CD4-positive, alpha-beta T cell treated with Interleukin-17A for 4 hours (primary cell): Measurements from ENCODE around the gene FBLN2.

Experiments
- DNase-seq: peaks from one replicate; pipeline ENCODE4 v3.0.0-alpha.2; 2020; ENCODE audit warnings: mixed read lengths

Gene FBLN2

DNA sequence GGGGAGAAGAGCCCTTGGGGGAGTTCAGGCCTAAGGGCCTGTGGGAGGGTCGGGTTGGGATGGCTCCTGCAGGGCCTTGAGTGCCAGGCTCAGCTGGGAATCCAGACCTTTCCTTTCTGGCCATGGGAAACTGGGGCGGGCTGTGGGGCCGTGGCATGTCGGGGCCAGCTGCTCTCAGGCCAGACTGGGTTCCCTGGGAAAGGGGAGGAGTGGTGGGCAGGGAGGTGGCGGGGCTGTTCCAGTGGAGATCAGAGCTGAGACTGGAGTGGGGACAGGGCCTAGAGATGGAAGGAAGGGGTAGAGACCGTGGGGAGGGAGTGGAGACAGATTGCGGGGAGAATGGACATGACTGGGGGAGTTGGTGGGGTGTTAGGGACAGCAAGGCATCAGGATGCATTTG is 20.3 kb downstream of the FBLN2 start:
- DNase-seq: no peak

DNA sequence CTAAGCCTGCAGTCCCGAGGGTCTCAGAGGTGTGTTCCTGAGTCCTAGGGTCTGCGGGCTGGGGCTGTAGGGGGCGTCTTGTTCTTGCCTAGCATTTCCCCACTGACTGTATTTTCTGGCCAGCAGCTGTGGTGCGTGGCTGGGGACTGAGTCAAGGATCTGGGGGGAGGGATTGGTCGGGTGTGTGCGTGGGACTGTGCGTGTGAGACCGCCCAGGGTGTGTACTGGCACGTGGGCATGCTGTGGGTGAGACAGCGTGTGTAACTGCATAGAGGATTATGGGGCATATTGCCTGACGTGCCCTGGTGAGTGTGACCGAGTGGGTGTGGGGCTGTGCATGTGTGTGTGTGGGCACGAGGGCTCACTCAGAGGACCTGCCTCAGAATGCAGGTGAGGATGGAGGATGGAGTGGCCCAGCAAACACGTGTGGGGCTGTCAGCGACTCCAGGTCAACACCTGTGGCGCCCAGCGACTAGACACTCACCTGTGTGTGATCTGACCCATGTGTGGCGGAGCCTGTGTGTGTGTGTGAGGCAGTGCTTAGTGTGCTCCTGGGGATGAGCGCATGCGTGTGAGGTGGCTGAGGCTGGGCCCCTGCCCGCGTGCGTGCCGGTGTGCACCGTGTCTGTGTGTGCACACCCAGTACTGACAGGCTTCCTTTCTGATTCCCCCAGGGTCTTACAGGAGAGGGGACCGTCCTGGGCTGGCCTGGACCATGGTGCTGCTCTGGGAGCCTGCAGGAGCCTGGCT is 20.9 kb downstream of the FBLN2 start:
- DNase-seq: no peak

DNA sequence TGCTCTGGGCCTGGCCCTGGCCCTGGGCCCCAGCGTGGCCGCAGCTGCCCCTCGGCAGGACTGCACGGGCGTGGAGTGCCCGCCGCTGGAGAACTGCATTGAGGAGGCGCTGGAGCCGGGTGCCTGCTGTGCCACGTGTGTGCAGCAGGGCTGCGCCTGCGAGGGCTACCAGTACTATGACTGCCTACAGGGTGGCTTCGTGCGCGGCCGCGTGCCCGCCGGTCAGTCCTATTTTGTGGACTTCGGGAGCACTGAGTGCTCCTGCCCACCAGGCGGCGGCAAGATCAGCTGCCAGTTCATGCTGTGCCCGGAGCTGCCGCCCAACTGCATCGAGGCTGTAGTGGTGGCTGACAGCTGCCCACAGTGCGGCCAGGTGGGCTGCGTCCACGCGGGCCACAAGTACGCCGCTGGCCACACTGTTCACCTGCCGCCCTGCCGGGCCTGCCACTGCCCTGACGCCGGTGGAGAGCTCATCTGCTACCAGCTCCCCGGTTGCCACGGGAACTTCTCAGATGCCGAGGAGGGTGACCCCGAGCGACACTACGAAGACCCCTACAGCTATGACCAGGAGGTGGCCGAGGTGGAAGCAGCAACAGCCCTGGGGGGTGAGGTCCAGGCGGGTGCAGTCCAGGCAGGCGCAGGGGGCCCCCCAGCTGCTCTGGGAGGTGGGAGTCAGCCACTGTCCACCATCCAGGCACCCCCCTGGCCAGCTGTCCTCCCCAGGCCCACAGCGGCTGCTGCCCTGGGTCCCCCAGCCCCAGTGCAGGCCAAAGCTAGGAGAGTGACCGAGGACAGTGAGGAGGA is 21.7 kb downstream of the FBLN2 start:
- DNase-seq: no peak

DNA sequence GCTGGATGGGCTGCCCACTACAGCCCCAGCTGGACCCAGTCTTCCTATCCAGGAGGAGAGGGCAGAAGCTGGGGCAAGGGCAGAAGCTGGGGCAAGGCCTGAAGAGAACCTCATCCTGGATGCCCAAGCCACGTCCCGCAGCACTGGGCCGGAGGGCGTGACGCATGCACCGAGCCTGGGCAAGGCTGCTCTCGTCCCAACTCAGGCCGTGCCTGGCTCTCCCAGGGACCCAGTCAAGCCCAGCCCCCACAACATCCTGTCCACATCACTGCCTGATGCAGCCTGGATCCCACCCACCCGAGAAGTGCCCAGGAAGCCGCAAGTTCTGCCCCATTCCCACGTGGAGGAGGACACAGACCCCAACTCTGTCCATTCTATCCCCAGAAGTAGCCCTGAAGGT is 22.3 kb downstream of the FBLN2 start:
- DNase-seq: no peak

DNA sequence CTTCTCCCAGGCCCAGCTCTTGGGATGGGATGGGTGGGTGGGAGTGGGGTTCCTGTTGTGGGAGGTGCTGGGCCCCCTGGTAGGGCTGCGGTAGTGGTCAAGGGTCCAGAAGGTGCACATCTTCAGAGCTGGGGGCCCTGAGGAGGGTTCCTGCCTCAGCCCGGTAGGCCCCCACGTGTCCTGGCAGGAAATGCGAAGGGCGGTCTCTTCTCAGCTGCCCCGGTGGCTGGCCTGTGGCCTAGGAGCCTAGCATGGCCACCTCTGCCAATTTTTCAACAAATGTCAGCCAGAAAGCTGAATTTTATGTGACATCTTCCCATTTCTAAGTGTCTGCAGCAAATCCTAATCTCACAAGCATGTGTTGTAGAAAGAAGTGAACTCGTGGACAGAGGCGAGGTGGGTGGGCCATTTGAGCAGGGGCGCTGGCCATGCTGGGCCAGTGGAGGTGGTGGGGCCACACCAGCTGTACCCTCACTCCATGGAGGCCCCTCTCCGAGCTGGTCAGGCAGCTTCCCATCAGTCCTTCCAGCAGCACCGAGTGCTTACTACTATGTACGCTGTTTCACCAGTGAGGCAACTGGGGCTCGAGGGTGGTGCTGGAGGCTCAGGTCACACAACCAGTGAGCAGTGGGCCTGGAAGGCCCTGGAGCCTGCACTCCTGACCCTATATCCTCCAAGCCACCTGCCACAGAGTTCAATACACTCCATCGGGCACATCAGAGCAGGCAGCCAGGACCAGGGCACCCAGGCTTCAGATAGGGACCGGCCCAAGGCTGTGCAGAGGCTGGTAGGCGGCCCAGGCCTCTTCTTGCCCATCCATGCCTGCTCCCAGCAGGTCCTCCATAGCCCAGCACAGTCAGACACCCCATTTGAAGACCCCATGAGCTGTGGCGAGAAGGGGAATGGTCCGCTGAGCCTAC is 23.2 kb downstream of the FBLN2 start:
- no peak for DNase-seq

DNA sequence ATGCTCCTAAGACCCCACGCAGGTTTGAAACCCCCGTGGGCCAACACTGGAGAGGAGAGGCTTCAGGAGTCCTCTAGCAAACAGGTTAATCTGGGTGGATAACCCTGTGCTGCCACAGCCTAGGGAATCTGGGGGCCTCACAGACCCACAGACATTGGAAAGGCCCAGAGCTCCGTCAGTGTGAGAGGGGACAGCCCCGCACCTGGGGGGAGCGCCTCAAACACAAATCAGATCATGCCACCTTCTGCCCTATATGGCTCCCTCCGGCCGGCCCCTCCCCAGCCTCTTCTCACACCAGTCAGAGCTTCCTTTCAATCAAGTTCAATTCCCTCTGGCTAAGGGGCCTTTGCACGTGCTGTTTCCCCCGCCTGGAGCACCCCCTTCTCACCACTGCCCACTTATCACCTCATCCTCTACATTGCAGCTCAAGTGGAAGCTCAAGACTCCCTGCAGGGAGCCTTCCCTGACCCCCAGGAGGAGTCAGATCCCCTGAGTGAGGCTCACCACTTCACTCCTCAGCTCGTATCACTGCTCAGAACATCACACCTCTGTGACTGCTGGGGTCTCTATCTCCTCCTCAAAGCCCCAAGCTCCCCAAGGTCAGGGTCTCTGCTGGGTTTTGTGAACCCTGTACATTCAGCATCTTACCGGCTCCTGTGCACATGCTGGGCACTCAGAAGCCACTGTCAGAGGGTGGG is 24.1 kb downstream of the FBLN2 start:
- DNase-seq: no peak

DNA sequence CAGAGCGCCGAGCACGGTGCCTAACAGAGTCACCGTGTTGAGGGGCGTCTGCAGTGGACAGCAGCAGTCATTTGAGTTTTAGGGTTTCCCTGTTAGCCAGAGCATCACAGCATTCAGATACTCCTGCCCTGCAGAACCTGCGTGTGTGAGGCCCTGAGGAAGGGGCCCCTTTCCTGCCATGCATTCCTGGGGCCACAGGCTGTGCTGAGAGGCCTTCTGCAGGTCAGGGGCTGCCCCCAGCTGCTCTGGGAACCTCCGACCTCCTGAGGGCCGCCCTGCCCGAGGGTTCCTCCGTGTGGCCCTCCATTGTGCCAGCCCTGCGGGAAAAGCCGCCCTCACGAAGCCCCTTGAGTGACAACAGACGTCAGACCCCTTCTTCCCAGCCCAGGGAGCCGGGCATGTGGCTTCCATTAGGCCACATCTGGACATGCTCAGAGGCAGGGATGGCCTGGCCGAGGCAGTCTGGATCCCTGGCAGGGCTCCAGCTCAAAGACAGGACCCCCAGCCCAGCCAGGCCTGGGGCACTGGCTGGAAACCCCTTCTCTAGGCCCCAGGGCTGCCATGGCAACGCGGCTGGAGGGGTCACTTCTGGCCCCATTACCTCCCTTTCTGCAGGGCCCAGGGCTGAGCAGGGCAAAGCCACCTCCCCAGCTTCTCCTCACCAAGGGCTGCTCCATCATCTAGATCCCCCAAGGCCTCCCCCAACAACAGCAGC is 25.3 kb downstream of the FBLN2 start:
- DNase-seq: no peak

DNA sequence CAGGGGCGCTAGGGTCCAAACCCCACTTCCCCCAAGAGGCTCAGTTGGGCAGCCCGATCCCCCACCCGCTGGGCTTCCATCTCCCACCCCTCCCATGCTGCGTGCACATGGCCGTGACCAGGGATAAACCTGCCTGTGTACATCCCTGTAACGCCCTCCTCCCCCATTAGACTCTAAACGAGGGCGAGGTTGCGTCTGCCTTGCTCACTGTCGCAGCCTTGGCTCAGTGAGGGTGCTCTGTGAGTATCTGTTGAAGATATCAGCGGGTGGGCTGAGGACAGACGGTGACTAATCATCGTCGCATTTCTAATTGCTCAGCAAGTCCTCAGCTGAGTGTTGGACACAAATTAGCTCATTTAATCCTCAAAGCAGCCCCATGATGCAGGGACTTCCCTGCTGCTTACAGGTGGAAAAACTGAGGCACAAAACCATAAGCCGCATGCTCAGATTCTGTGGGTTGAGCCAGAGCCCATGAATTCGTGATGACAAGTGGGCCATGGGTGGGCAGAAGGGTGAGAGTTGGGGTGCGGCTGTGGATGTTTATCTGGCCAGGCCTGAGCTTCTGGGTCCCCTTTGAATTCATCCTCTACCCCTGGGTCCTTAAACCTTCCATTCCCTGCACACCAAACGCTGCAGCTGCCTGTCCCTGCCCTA is 26.0 kb downstream of the FBLN2 start:
- no peak for DNase-seq

DNA sequence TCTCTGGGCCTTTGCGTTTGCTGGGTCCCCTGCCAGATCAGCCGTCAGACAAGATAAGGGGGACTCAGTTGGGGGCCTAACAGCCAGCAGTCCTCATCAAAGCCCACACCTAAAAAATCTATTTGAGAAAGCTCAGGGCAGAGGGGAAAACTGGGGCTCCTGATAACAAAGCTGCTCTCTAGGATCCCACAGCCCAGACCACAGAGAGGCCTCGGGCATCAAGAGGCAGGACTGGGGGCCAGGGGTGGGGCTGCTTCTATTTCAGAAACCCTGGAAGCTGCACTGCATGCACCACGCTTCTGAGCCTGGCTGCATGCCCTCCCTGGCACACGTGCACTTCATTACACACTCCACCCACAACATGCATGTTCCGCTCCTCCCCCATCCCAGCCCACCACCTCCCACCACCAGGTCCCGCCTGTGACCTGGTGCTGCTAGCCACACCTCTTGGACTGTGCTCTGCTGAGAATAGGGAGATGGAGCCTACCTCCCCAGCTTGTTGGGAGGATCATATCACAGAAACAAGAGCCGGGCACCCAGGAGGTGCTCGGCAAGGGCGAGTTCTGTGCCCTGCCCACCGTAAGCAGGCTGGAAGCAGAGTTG is 26.6 kb downstream of the FBLN2 start:
- DNase-seq: no peak

DNA sequence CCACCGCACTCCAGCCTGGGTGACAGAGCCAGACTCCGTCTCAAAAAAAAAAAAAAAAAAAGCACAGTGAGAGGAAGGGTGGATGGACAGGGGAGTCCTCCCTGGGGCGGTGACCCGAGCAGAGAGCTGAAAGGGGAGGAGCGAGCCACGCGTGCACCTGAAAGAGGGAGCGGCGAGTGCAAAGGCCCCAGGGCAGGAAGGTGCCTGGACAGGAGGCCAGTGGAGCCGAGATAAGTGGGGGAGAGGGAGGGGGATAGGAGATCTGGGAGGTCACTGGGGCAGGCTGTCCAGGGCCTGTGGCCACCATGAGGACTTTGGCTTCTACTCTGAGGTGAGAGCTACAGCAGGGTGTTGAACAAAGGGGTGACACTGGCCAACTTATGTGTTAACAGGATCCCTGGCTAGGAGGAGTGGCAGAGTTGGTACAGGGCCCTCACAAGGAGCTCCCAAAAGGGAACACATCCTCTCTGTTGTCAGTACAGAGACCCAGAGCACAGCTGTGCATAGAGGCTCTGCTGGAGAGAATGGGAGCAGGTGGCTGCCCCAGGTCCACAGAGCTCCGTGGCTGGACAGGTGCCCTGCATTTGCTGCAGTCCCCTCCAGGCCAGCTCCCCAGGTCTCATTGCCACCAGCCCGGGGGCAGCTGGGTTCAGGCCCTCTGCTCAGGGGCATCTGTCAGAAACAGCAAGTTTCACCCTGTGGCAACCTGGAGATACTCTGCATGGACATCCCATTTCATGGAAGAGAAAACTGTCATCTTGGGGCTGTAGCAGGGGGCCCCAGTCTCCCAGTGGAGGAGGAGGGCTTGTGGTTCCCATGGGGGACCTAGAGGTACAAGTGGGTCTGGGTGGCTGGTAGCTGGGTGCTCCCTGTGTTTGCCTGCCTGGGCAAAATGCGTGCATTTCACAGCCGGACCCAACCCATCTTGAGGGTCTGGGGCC is 28.5 kb downstream of the FBLN2 start:
- no peak for DNase-seq

DNA sequence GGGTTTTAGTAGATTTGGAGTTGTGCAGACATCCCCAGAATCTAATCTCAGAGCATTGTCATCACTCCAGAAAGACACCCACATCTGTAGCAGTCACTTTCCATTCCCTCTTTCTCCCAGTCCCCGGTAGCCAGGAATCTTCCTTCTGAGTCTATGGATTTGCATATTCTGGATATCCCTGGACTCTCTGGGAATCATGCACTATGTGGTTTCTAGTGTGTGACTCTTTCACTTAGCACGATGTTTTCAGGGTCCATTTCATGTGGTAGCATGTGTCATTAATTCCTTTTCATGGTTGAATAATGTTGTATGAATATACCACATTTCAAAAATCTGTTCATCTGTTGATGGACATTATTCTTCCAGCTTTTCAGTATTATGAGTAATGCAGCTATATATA is 29.3 kb downstream of the FBLN2 start:
- no peak for DNase-seq

DNA sequence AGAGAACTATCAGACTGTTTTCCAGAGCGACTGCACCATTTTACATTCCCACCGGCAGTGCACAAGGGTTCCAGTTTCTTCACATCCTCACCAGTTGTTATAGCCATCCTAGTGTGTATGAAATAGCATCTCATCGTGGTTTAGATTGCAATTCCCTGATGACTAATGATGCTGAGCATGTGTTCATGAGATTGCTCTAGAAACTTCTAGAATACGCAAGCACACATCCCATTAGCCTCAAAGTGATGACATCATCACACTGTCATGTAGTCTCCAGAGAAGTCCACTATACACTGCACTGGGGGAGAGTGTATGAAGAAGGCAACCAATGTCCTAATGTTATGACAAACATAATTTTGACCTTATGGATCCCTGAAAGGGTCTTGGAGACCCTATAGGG is 30.1 kb downstream of the FBLN2 start:
- DNase-seq: no peak

DNA sequence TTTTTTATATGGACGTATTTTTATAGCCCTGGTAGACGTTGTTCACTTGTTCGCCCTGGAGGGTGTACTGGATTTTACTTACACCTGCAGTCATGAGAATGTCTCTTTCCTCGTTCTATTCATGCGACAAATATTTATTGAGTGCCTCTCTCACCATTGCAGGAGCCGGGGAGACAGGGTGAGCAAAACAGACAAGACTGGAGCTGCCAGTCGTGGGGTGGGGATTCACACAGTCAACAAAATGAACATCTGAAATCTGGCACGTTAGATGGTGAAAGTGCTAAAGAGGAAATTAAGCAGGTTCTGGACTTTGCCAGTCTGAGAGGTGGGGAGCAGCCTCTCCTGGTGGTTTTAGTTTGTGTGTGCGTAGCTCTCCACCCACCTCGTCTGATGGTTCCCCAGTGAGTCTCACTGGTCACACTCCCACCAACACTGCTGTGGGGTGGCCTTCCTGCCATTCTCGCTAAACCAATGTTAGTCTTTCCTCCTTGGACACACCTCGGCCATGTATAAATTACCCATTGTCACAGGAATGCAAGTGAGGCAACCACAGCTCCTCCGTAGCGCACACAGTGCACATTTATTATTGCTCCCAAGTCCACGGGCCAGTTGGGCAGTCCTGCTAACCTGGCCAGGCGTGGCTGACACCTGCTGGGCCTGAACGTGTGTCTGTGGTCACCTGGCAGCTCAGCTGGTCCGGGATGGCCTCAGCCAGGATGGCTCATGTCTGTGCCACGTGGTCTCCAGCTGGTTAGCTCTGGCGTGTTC is 31.5 kb downstream of the FBLN2 start:
- no peak for DNase-seq

DNA sequence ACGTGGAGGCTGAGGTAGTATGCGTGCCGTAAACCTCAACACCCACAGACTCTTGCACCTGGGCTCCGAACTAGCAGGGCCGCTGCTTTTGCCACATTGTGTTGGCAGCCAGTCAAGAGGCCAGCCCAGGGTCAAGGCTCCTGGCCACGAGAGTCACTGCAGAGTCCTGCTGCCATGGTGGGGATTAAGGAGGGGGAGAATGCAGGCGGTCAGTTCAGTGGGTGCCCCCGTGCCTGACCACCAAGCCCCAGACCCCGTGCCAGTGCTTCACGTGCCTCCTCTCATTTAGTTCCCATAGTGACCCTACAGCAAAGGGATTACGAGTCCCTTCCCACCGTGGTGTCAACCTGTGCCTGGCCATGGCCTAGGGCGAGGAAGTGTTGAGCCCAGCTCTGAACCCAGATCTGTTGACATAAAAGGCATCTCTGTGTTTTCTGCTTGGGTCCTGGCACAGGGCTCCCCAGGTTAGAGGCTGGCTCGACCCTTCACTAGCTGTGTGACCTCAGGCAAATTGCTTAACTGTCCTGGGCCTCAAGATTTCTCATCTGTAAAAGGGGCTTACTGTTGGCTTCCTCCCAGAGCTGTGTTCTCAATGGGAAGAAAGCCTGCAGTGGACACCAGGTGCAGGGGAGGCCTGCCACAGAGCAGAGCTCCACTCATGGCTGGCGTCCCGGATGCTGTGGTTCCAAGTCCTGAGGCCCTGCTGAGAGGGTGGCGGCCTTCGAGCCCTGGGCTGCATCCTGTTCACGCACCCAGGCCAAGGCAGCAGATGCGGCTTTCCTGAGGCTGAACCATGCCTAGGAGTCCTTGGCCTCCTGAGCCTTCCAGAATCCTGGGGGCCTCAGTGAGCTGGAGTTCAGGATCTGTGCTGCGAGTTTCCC is 32.8 kb downstream of the FBLN2 start:
- DNase-seq: no peak

DNA sequence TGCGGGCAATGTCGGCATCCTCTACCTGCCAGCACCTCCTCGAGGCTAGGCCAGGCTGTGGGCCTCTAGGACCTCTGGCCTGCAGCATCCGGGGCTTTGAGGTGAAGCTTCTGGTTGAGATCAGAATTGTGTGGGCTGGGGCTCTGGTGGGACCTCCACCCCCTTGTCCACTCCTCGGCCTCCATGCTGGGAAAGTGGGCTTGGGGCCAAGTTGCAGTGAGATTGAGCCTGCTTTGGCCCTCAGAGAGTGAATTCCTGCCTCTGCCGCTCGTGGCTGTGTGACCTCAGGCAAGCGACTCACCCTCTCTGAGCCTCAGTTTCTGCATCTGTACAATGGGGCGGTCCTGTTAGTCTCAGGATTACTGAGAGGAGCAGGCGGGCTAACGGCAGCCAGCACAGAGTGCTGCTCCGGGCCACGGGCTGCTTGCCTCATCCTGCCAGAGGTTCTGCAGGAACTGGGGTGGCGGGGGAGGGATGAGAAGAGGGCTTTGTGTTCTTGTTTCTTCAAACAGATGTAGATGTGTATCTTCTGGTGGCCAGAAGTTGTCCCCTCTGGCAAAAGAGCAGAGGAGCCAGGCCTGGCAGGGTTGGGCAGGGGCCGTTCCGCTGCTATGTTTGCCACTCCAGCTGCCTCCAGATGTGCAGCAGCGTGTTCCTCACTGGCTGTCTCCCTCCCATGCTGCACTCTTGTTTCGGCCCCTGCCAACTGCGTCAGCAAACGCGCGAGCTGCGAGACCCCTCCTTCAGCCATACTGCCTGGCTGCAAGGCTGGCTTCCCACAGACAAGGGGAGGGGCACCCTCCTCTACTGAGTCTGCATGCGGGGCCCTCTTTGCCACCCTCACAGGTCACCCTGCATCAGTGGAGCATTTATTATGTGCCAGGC is 33.7 kb downstream of the FBLN2 start:
- DNase-seq: no peak

DNA sequence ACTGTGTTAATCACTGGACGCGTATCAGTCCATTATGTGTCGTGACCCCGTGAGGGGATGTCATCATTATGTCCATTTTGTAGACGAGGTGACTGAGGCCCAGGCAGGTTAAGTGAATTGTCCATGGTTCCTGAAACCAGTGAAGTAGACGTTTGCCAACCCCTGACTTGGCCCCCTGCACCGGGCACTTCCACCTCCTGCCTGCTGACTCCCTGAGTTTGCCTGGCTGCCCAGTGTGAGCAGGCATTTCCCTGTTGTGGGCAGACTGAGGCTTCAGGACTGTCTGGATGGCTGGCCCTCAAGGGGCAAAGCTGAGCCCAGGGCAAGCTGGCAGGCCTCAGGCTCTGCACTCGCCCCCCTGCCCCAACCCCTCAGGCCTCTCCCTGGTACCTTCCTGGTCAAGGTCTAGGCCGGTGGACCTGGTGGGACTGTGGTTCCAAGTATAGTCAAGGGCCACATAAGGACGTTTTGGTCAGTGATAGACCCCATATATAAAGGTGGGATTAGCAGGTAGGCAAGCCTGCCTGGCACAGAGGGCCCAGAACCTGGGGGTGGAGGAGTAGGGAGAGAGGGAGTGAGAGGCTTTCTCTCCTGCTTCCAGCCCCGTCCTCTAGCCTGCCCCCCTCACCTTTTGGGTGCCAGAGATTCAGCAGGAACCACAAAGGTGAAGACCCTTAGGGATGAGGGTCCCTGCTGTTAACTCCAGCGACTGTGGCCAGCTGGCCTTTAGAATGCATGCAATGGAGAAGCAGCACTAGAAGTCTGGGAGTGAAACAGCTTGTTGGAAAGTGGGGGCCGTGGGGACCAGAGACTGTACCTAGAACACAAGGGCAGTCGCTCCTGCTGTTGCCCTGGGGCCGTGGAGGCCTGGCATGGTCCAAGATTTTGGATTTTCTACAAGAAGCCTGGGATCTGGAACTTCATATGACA is 34.6 kb downstream of the FBLN2 start:
- DNase-seq: no peak
